Prostate gland (tissue), 2 donors: ENCODE results near the gene ZDHHC22. TPM values are rescaled to one million over a fixed set of nuclear protein-coding genes. Genes with fewer than 3 reads are reported as not detected.

ENCODE experiments used
- DNase-seq: peaks from one replicate; pipeline ENCODE4 v3.0.0-alpha.2; 2019; ENCODE audit warnings: low spot score
- H3K27ac ChIP-seq, 2 donors: fragments of 200-600 bp; sonication (generic); 2 replicates each; pipeline ENCODE4 v1.5.1; 2017 to 2019
- H3K27me3 ChIP-seq: fragments of 200-600 bp; sonication (generic); replicated peaks from 2 replicates; pipeline ENCODE4 v1.5.1; 2019; ENCODE audit not compliant: insufficient read depth
- H3K36me3 ChIP-seq, 2 donors: fragments of 200-600 bp; sonication (generic); 1 replicate in 1 of 2; 2 replicates in 1 of 2; pipeline versions ENCODE4 v1.5.1 to v1.8.1; 2017 to 2019
- H3K4me1 ChIP-seq: fragments of 200-600 bp; sonication (generic); replicated peaks from 2 replicates; pipeline ENCODE4 v1.5.1; 2019
- H3K4me3 ChIP-seq, 2 donors: fragments of 200-600 bp; sonication (generic); 2 replicates each; pipeline ENCODE4 v1.5.1; 2017 to 2019
- H3K9me3 ChIP-seq: fragments of 200-600 bp; sonication (generic); 2 replicates; pipeline ENCODE4 v1.5.1; 2017
- POLR2A ChIP-seq: fragments of 450-650 bp; IDR thresholded peaks from one replicate; pipeline ENCODE4 v1.6.1; 2016; ENCODE audit warnings: antibody characterized with exemption, mild to moderate bottlenecking
- POLR2AphosphoS5 ChIP-seq: sonication (generic); formaldehyde crosslinking; IDR thresholded peaks from one replicate; pipeline ENCODE4 v1.6.1; 2017; ENCODE audit warnings: antibody characterized with exemption
- WGBS: methylation state at CpG from one replicate; pipeline ENCODE4 v1.1.5; 2018; 5-methylcytosine and 5-hydroxymethylcytosine counted together
- intact Hi-C: fragments of 100-400 bp; cut with DNase I; formaldehyde crosslinking; loops from one replicate; pipeline ENCODE4 v1.14.2; 2022
- total RNA-seq, 2 donors: library from RNA; depleted of rRNA; stranded (reverse); fragments of >200 nt; gene quantifications; one replicate each; pipeline ENCODE4 v1.1.0, GENCODE V29; 2016
- TF ChIP-seq, protein P1 (sequence below), 4 experiments: fragments of 200-600 bp in 2 of 4; fragments of 450-650 bp in 2 of 4; sonication (generic) in 2 of 4; IDR thresholded peaks; 1 replicate in 3 of 4; 2 replicates in 1 of 4; pipeline ENCODE4 v1.5.1; 2016 to 2019; ENCODE audit warnings: antibody characterized with exemption in 4 of 4, mild to moderate bottlenecking in 2 of 4, moderate library complexity in 2 of 4

Gene ZDHHC22
- total RNA-seq, 2 donors from 2014 or later, result 0.11 TPM; not detected in 1

DNA sequence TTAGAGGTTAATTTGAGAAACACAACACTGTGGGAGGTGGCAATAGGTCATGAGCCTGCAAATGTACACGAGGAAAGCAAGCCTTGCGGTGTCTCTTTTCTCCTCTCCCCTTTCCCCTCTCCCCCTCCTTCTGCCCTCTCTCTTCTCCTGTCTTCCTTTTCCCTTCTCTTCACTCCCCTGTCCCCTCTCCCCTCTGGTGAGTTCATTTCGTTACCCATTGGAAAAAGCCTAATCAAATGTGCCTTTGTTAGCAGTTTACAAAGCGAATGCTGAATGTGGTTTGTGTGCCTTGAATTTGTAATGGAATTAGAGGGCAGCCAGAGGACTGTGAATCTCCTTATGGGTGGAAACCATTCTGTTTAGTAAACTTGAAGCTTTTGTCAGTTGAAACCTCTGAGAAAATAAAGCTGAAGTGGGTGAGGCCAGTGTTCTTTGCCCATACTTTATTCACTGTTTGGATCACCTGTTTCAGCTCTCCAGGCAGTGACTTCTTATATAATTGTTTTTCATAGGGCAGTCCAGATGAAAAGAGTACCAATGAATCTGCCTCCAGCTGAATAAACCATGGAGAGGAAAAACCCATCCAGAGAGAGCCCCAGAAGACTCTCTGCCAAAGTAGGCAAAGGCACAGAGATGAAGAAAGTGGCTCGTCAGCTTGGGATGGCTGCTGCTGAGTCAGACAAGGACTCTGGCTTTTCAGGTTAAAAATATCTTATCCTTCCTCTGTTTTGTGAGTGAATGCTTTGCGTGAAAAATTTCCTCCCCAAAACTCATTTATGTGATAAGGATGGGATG, 36.2 kb downstream of the ZDHHC22 start:
- TF ChIP-seq POLR2A (no peak), POLR2AphosphoS5 (no peak)
- TF ChIP-seq, protein P1, sequence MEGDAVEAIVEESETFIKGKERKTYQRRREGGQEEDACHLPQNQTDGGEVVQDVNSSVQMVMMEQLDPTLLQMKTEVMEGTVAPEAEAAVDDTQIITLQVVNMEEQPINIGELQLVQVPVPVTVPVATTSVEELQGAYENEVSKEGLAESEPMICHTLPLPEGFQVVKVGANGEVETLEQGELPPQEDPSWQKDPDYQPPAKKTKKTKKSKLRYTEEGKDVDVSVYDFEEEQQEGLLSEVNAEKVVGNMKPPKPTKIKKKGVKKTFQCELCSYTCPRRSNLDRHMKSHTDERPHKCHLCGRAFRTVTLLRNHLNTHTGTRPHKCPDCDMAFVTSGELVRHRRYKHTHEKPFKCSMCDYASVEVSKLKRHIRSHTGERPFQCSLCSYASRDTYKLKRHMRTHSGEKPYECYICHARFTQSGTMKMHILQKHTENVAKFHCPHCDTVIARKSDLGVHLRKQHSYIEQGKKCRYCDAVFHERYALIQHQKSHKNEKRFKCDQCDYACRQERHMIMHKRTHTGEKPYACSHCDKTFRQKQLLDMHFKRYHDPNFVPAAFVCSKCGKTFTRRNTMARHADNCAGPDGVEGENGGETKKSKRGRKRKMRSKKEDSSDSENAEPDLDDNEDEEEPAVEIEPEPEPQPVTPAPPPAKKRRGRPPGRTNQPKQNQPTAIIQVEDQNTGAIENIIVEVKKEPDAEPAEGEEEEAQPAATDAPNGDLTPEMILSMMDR (IDR thresholded peaks at IDR 0.05), result no peak
- WGBS, result 66% methylated on average over 6 of the region's 6 CpGs
- H3K27ac ChIP-seq, result peak overlapping the region in 1 of 2 donors; percentile 8

DNA sequence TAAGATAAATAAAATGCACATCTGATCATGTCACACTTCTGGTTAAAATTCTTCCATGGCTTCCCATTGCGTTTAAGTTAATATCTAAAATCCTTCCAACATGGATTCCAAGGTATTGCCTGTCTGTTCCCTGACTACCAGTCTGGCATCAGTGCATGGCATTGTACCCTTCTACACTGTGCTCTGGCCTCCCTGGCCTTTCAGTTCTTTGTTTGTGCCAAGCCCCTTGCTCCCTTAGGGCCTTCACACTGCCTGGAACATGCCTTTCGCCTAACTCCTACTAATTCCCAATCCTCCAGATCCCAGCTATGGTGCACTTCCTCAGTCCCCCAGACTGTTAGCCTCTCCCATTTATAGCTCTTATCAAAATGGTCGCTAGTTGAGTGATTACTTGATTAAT, 37.2 kb downstream of the ZDHHC22 start:
- no peaks in the 10 kb centered on the region for H3K9me3 ChIP-seq
- 88% methylated on average over 3 of the region's 3 CpGs for WGBS
- DNase-seq, result no peak
- H3K27ac ChIP-seq, result peak overlapping the region in 1 of 2 donors; percentile 5
- no peak for TF ChIP-seq POLR2AphosphoS5
- TF ChIP-seq, protein P1 (IDR thresholded peaks at IDR 0.05), result no peak
- no peak for TF ChIP-seq POLR2A
- intact Hi-C loops, result no loop called here
- H3K27me3 ChIP-seq, result no peaks in the 10 kb centered on the region
- no peaks in the 10 kb centered on the region for H3K36me3 ChIP-seq
- no peak overlapping the region for H3K4me3 ChIP-seq
- H3K4me1 ChIP-seq, result peaks cover 15% of the 10 kb centered on the region

More for the DNA sequence above, 36.2 kb downstream of the ZDHHC22 start:
- Histone ChIP-seq H3K4me1 (peaks cover 24% of the 10 kb centered on the region), H3K9me3 (no peaks in the 10 kb centered on the region), H3K36me3 (no peaks in the 10 kb centered on the region), H3K27me3 (no peaks in the 10 kb centered on the region), H3K4me3 (no peak overlapping the region)
- intact Hi-C loops, result no loop called here
- no peak for DNase-seq

DNA sequence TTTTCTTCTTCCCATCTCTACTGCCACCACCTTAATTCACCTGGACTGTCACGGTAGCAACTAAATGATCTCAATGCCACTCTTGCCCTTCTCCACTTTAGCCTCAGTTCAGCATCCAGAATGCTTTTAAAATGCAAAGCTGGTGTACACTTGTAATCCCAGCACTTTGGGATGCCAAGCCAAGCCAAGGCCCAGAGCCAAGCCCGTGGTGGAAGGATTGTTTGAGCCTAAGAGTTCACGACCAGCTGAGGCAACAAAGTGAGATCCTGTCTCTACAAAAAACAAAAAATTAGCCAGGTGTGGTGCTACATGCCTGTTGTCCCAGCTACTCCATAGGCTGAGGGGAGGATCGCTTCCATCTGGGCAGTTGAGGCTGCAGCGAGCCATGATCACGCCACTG, 37.6 kb downstream of the ZDHHC22 start:
- H3K27me3 ChIP-seq, result no peaks in the 10 kb centered on the region
- TF ChIP-seq POLR2A, result no peak
- TF ChIP-seq POLR2AphosphoS5, result no peak
- TF ChIP-seq, protein P1 (IDR thresholded peaks at IDR 0.05), result no peak
- intact Hi-C loops, result no loop called here
- H3K27ac ChIP-seq, result peak overlapping the region; percentile 1 to 5
- H3K4me1 ChIP-seq, result peaks cover 14% of the 10 kb centered on the region
- no peak overlapping the region for H3K4me3 ChIP-seq
- DNase-seq, result no peak
- 46% methylated on average over 6 of the region's 6 CpGs for WGBS
- no peaks in the 10 kb centered on the region for H3K9me3 ChIP-seq
- no peaks in the 10 kb centered on the region for H3K36me3 ChIP-seq

DNA sequence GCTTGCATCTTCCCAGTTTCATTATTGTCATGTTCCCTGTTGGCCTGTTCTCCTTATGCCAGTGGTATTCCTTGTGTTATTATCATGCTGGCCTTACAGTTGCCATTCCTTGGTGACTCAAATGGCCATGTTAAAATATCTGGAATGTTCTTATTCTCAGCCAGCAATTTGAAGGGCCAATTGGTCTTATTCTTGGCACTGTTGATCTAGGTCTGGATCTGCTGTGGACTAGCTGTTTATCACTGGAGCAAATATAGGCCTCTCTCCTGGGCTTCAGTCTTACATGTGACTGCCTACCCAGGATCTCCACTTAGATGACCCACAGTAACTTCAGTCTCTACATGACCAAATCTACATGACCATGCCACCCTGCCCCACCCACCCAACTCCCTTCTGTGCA, 38.1 kb downstream of the ZDHHC22 start:
- H3K4me3 ChIP-seq, result no peak overlapping the region
- H3K9me3 ChIP-seq, result no peaks in the 10 kb centered on the region
- intact Hi-C loops, result no loop called here
- H3K27ac ChIP-seq, result peak overlapping the region; percentile 1 to 5
- DNase-seq, result no peak
- TF ChIP-seq POLR2A (no peak), POLR2AphosphoS5 (no peak)
- TF ChIP-seq, protein P1 (IDR thresholded peaks at IDR 0.05), result no peak
- H3K27me3 ChIP-seq, result no peaks in the 10 kb centered on the region
- no peaks in the 10 kb centered on the region for H3K36me3 ChIP-seq
- peaks cover 14% of the 10 kb centered on the region for H3K4me1 ChIP-seq

DNA sequence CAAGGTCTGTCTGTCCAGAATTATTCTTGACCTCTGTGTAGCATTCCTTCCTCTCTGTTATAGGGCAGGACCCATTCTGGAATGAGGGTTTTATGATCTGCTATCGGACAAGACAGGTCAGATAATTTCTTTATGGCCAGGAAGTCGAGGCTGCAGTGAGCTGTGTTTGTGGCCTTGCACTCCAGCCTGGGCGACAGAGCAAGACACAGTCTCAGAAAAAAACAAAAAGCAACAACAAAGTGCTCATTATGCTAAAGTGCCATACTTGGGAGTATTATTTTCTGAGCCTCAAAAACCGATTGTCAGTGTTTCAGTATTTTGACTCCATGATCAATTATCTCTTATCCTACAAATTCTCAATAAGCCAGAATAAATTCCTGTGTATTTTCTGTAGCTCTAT, 39.4 kb downstream of the ZDHHC22 start:
- intact Hi-C loops, result no loop called here
- H3K9me3 ChIP-seq, result no peaks in the 10 kb centered on the region
- DNase-seq, result no peak
- 52% methylated on average over 4 of the region's 4 CpGs for WGBS
- peaks cover 14% of the 10 kb centered on the region for H3K4me1 ChIP-seq
- H3K4me3 ChIP-seq, result no peak overlapping the region
- no peaks in the 10 kb centered on the region for H3K27me3 ChIP-seq
- no peak overlapping the region for H3K27ac ChIP-seq
- TF ChIP-seq POLR2AphosphoS5, result no peak
- no peak for TF ChIP-seq POLR2A
- TF ChIP-seq, protein P1 (IDR thresholded peaks at IDR 0.05), result no peak
- no peaks in the 10 kb centered on the region for H3K36me3 ChIP-seq
